Testis (tissue), 3 donors: Measurements from ENCODE around the gene CHD8. TPM values are rescaled to one million over a fixed set of nuclear protein-coding genes. Genes with fewer than 3 reads are reported as not detected.

Source experiments
- DNase-seq: peaks from one replicate; pipeline ENCODE4 v3.0.0-alpha.2; 2019
- H3K27ac ChIP-seq, 2 donors: fragments of 200-600 bp; sonication (generic); one replicate each; pipeline ENCODE4 v1.5.1; 2019
- H3K27me3 ChIP-seq: fragments of 200-600 bp; sonication (generic); one replicate; pipeline ENCODE4 v1.5.1; 2019
- H3K36me3 ChIP-seq: fragments of 200-600 bp; sonication (generic); one replicate; pipeline ENCODE4 v1.5.1; 2017; ENCODE audit warnings: low read depth; ENCODE audit errors: missing control alignments
- H3K4me1 ChIP-seq: fragments of 200-600 bp; sonication (generic); one replicate; pipeline ENCODE4 v1.5.1; 2019
- H3K4me3 ChIP-seq, 2 donors: fragments of 200-600 bp; sonication (generic); one replicate each; pipeline ENCODE4 v1.5.1; 2017 to 2019
- H3K9me3 ChIP-seq: fragments of 200-600 bp; sonication (generic); one replicate; pipeline ENCODE4 v1.5.1; 2017
- CTCF ChIP-seq, 3 experiments: fragments of 450-650 bp in 2 of 3; fragments of 200-600 bp in 1 of 3; sonication (generic) in 1 of 3; IDR thresholded peaks; one replicate each; pipeline ENCODE4 v1.5.1; 2016 to 2019; ENCODE audit warnings: antibody characterized with exemption in 3 of 3, mild to moderate bottlenecking in 2 of 3, moderate library complexity in 1 of 3
- POLR2A ChIP-seq: fragments of 450-650 bp; IDR thresholded peaks from one replicate; pipeline ENCODE4 v1.6.1; 2017; ENCODE audit warnings: antibody characterized with exemption, mild to moderate bottlenecking, moderate library complexity
- WGBS, 2 donors: methylation state at CpG; one replicate each; pipeline ENCODE4 v1.1.5; 2018; 5-methylcytosine and 5-hydroxymethylcytosine counted together
- intact Hi-C: fragments of 100-400 bp; cut with DNase I; formaldehyde crosslinking; loops from one replicate; pipeline ENCODE4 v1.15.1; 2023; ENCODE audit warnings: low total_unique reads
- polyA plus RNA-seq: library from polyadenylated mRNA; stranded (reverse); fragments of 350-450 nt; fragmentation: Illumina TruSeq; extraction: RNeasy Lipid Tissue Mini Kit (QIAGEN cat#74804); gene quantifications from one replicate; pipeline ENCODE4 v1.2.3, GENCODE V29; 2014; ENCODE audit warnings: low read depth, low replicate concordance; ENCODE audit not compliant: insufficient read depth
- small RNA-seq, 2 donors: library from RNA; depleted of rRNA; stranded (forward); fragments of <200 nt; gene quantifications; one replicate each; pipeline ENCODE3, GENCODE V24; 2016
- total RNA-seq, 2 donors: library from RNA; depleted of rRNA; stranded (reverse); fragments of >200 nt; gene quantifications; one replicate each; pipeline ENCODE4 v1.2.3, GENCODE V29; 2016

CHD8 gene
- total and polyA plus RNA-seq, 3 donors from 2014 or later: 67.3 to 87.4 (median 82.8) TPM

- Histone ChIP-seq H3K9me3 (no peaks in the 10 kb centered on the region), H3K36me3 (no peaks in the 10 kb centered on the region), H3K27me3 (no peaks in the 10 kb centered on the region), H3K27ac (no peak overlapping the region), H3K4me3 (no peak overlapping the region), H3K4me1 (no peaks in the 10 kb centered on the region)
- TF ChIP-seq CTCF (IDR thresholded peaks at IDR 0.05): no peak
- no peak for TF ChIP-seq POLR2A
- WGBS, 2 donors: 83 to 86% methylated on average over 13 of the region's 13 CpGs
- intact Hi-C loops: no loop called here
- no peak for DNase-seq
Observed at GRCh38 chr14:21343035-21343794, 112.7 kb downstream of the CHD8 start.

Small RNA genes lying within 50 kb of the gene (small RNA-seq; reads per million reads assigned to genes)
- gene RN7SL650P (0 reads per million in 2 donors), gene SNORD8 (9,452 to 17,013 reads per million in 2 donors), gene SNORD9 (29.7 to 64.0 reads per million in 2 donors)

Other genes starting within 250 kb of the CHD8 start
- 100 to 1,000 TPM; 317 to 399 TPM for gene HNRNPC, start 186.7 kb downstream of the CHD8 start, total RNA-seq
- gene HNRNPC, start 186.7 kb downstream of the CHD8 start, polyA plus RNA-seq: 443 TPM
- gene RPGRIP1, start 176.0 kb downstream of the CHD8 start, total RNA-seq: 10 to 100 TPM; 35.7 to 38.9 TPM
- 110 TPM for gene RPGRIP1, start 176.0 kb downstream of the CHD8 start, polyA plus RNA-seq
- gene SUPT16H, start 72.1 kb downstream of the CHD8 start, total RNA-seq: 100 to 1,000 TPM; 104 to 112 TPM
- gene SUPT16H, start 72.1 kb downstream of the CHD8 start, polyA plus RNA-seq: 99.5 TPM
- gene RAB2B, start 20.8 kb upstream of the CHD8 start, total RNA-seq: 10 to 100 TPM; 32.9 to 40.1 TPM
- 36.4 TPM for gene RAB2B, start 20.8 kb upstream of the CHD8 start, polyA plus RNA-seq
- 10 to 100 TPM; 64.4 to 72.6 TPM for gene TOX4, start 21.1 kb upstream of the CHD8 start, total RNA-seq
- gene TOX4, start 21.1 kb upstream of the CHD8 start, polyA plus RNA-seq: 120 TPM
- gene METTL3, start 55.2 kb upstream of the CHD8 start, total RNA-seq: 10 to 100 TPM; 65.7 to 66.3 TPM
- 81.1 TPM for gene METTL3, start 55.2 kb upstream of the CHD8 start, polyA plus RNA-seq
- gene SALL2, start 70.2 kb upstream of the CHD8 start, total RNA-seq: 1 to 10 TPM; 4.1 to 5.0 TPM
- gene SALL2, start 70.2 kb upstream of the CHD8 start, polyA plus RNA-seq: 5.5 TPM
- not detected for gene OR10G3, start 124.0 kb upstream of the CHD8 start, total RNA-seq
- gene OR10G3, start 124.0 kb upstream of the CHD8 start, polyA plus RNA-seq: not detected
- gene OR10G2, start 178.8 kb upstream of the CHD8 start, total RNA-seq: under 1 TPM in 1 of 2 donors, not detected in 1; 0.25 TPM
- not detected for gene OR10G2, start 178.8 kb upstream of the CHD8 start, polyA plus RNA-seq
- gene OR4E2, start 197.7 kb upstream of the CHD8 start, total RNA-seq: under 1 TPM in 1 of 2 donors, not detected in 1; 0.19 TPM
- gene OR4E2, start 197.7 kb upstream of the CHD8 start, polyA plus RNA-seq: not detected
- gene OR4E1, start 217.7 kb upstream of the CHD8 start, total RNA-seq: under 1 TPM in 1 of 2 donors, not detected in 1; 0.47 TPM
- 0.16 TPM for gene OR4E1, start 217.7 kb upstream of the CHD8 start, polyA plus RNA-seq